ENCODE measurements around the gene TRIM71. TPM values are rescaled to one million over a fixed set of nuclear protein-coding genes. Genes with fewer than 3 reads are reported as not detected.
"Not testable (repeated sequence)": the region's sequence is repeated elsewhere in the genome, so short reads cannot be mapped to it uniquely, and the experiment has no call there.

The TRIM71 gene
- total and polyA plus RNA-seq, 2 experiments from 2014 or later = under 0.01 to 0.03 TPM

GRCh38 chr3:32794487-32795308 lies 23.1 kb upstream of the TRIM71 start:
- TF ChIP-seq EZH2phosphoT487 (IDR thresholded peaks at IDR 0.05; ENCODE audit: insufficient read depth, low read depth) = no peak
- no peak for TF ChIP-seq EZH2 (IDR thresholded peaks at IDR 0.05; ENCODE audit: insufficient read depth, poor library complexity, severe bottlenecking)
- 0 out of 2 replicates have a peak, but pooled peaks cover 11% of the 10 kb centered on the region for H3K27me3 ChIP-seq (replicated peaks; ENCODE audit: insufficient read depth)
- no peak overlapping the region for H2AFZ ChIP-seq
- no peak overlapping the region for H3K27ac ChIP-seq
- H3K79me2 ChIP-seq (ENCODE audit: insufficient read depth) = no peaks in the 10 kb centered on the region
- H4K20me1 ChIP-seq (ENCODE audit: insufficient read depth) = no peaks in the 10 kb centered on the region
- H3K4me2 ChIP-seq (ENCODE audit: unreplicated experiment) = no peak overlapping the region
- no peaks in the 10 kb centered on the region for H3K36me3 ChIP-seq (ENCODE audit: low read depth)
- DNase-seq = peak; percentile 36
- H3K9me3 ChIP-seq (ENCODE audit: low read depth) = no peaks in the 10 kb centered on the region
- no peaks in the 10 kb centered on the region for H3K4me1 ChIP-seq (ENCODE audit: insufficient read depth)
- no peaks in the 10 kb centered on the region for H3K9me2 ChIP-seq (ENCODE audit: insufficient read depth)
- in situ Hi-C loops (cut with MboI) = no loop called here
- 64 to 65% methylated on average over 8 of the region's 8 CpGs for whole genome bisulfite sequencing, 2 experiments (ENCODE audit: low coverage in 1 of 2, low lambda C conversion rate in 2 of 2, missing lambda C conversion rate in 2 of 2)
- H3F3A ChIP-seq (ENCODE audit: insufficient read depth) = no peaks in the 10 kb centered on the region
- no peak overlapping the region for H3K4me3 ChIP-seq
- H3K9ac ChIP-seq = no peak overlapping the region

GRCh38 chr3:32796384-32796950 lies 21.3 kb upstream of the TRIM71 start:
- H3K9me2 ChIP-seq (ENCODE audit: insufficient read depth); H3K9me3 ChIP-seq (ENCODE audit: low read depth); H3K9ac ChIP-seq; H3K79me2 ChIP-seq (ENCODE audit: insufficient read depth); H3K27ac ChIP-seq; DNase-seq; H3K36me3 ChIP-seq (ENCODE audit: low read depth); in situ Hi-C loops (cut with MboI); H4K20me1 ChIP-seq (ENCODE audit: insufficient read depth); H3K4me3 ChIP-seq; H3F3A ChIP-seq (ENCODE audit: insufficient read depth); H3K4me2 ChIP-seq (ENCODE audit: unreplicated experiment); H2AFZ ChIP-seq; H3K4me1 ChIP-seq (ENCODE audit: insufficient read depth): not testable (repeated sequence)
- 0 out of 2 replicates have a peak, but pooled peaks cover 11% of the 10 kb centered on the region for H3K27me3 ChIP-seq (replicated peaks; ENCODE audit: insufficient read depth)
- WGBS, 2 experiments (ENCODE audit: low coverage in 1 of 2, low lambda C conversion rate in 2 of 2, missing lambda C conversion rate in 2 of 2) = 78% methylated on average over 11 of the region's 11 CpGs

DNA sequence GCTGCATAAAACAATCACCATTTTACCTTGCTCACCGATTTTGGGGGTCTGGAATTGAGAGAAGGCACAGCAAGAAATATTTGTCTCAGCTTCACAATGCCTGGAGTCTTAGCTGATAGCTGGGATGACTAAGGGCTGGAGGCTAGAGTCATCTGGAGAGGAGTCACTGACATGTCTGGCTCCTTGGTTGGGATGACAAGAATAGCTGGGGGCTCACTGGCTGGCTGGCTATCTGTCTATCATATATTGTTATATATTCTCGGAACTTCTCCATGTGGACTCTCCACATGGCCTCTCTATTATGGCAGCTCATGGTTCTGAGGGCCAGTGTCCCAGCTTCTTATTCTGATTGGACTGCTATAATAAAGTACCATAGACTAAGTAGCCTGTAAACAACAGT lies 20.0 kb upstream of the TRIM71 start:
- Histone ChIP-seq H3K9ac (no peak overlapping the region), H3K36me3 (ENCODE audit: low read depth) (no peaks in the 10 kb centered on the region), H3K4me3 (no peak overlapping the region), H3K9me3 (ENCODE audit: low read depth) (no peaks in the 10 kb centered on the region), H3K27ac (no peak overlapping the region), H3K79me2 (ENCODE audit: insufficient read depth) (no peaks in the 10 kb centered on the region), H3F3A (ENCODE audit: insufficient read depth) (no peaks in the 10 kb centered on the region), H4K20me1 (ENCODE audit: insufficient read depth) (no peaks in the 10 kb centered on the region), H3K4me2 (ENCODE audit: unreplicated experiment) (no peak overlapping the region), H3K27me3 (replicated peaks; ENCODE audit: insufficient read depth) (0 out of 2 replicates have a peak, but pooled peaks cover 11% of the 10 kb centered on the region), H3K4me1 (ENCODE audit: insufficient read depth) (no peaks in the 10 kb centered on the region), H3K9me2 (ENCODE audit: insufficient read depth) (no peaks in the 10 kb centered on the region), H2AFZ (no peak overlapping the region)
- 60 to 70% methylated on average over 2 of the region's 2 CpGs for WGBS, 2 experiments (ENCODE audit: low coverage in 1 of 2, low lambda C conversion rate in 2 of 2, missing lambda C conversion rate in 2 of 2)
- in situ Hi-C loops (cut with MboI) = no loop called here
- TF ChIP-seq EZH2 (IDR thresholded peaks at IDR 0.05; ENCODE audit: insufficient read depth, poor library complexity, severe bottlenecking) (no peak), EZH2phosphoT487 (IDR thresholded peaks at IDR 0.05; ENCODE audit: insufficient read depth, low read depth) (no peak)
- DNase-seq = peak; percentile 44

DNA sequence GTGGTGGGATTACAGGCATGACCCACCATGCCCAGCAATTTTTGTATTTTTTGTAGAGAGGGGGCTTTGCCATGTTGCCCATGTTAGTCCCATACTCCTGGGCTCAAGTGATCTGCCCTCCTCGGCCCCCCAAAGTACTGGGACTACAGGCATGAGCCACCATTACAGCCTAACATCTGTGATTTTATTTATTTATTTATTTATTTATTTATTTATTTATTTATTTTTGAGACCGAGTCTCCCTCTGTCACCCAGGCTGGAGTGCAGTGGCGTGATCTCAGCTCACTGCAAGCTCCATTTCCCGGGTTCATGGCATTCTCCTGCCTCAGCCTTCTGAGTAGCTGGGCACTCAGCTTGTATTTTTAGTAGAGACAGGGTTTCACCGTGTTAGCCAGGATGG lies 16.4 kb upstream of the TRIM71 start:
- H3K27me3 ChIP-seq (replicated peaks; ENCODE audit: insufficient read depth); H3K4me2 ChIP-seq (ENCODE audit: unreplicated experiment); H3K36me3 ChIP-seq (ENCODE audit: low read depth); H3K9me3 ChIP-seq (ENCODE audit: low read depth); H3K4me3 ChIP-seq; in situ Hi-C loops (cut with MboI); H3K27ac ChIP-seq; H3K79me2 ChIP-seq (ENCODE audit: insufficient read depth); H4K20me1 ChIP-seq (ENCODE audit: insufficient read depth); H3K9me2 ChIP-seq (ENCODE audit: insufficient read depth); DNase-seq; H3K4me1 ChIP-seq (ENCODE audit: insufficient read depth); H2AFZ ChIP-seq; H3F3A ChIP-seq (ENCODE audit: insufficient read depth); H3K9ac ChIP-seq: not testable (repeated sequence)
- WGBS, 2 experiments (ENCODE audit: low coverage in 1 of 2, low lambda C conversion rate in 2 of 2, missing lambda C conversion rate in 2 of 2) = 77 to 78% methylated on average over 5 of the region's 5 CpGs

Measured in GM23248 (cell line).